OCI-LY1 (cell line): ENCODE measurements around the gene ZNF536.

Source experiments
- H2AFZ ChIP-seq: fragments of 200-600 bp; sonication (generic), shearing (Covaris generic); 2 replicates; pipeline ENCODE4 v1.6.0; 2014; ENCODE audit warnings: antibody characterized with exemption, mild to moderate bottlenecking, low read length
- H3F3A ChIP-seq: fragments of 200-600 bp; sonication (generic), shearing (Covaris generic); 2 replicates; pipeline ENCODE4 v1.6.0; 2014; ENCODE audit warnings: mild to moderate bottlenecking, antibody characterized with exemption, low read length, moderate library complexity; ENCODE audit not compliant: insufficient read depth
- H3K27ac ChIP-seq: fragments of 200-600 bp; sonication (generic); 2 replicates; pipeline ENCODE4 v1.5.1; 2014; ENCODE audit warnings: low read length, mixed run types, mild to moderate bottlenecking, low read depth; ENCODE audit not compliant: poor library complexity, severe bottlenecking
- H3K27me3 ChIP-seq: fragments of 200-600 bp; sonication (generic); 2 replicates; pipeline ENCODE4 v1.6.0; 2014; ENCODE audit warnings: antibody characterized with exemption, mild to moderate bottlenecking, low read length, moderate library complexity; ENCODE audit not compliant: insufficient read depth
- H3K36me3 ChIP-seq: fragments of 200-600 bp; sonication (generic); 2 replicates; pipeline ENCODE4 v1.6.1; 2014; ENCODE audit warnings: mild to moderate bottlenecking, antibody characterized with exemption, low read length, moderate library complexity, mixed read lengths; ENCODE audit not compliant: insufficient read depth
- H3K4me1 ChIP-seq: fragments of 200-600 bp; sonication (generic); 2 replicates; pipeline ENCODE4 v1.5.1; 2014; ENCODE audit warnings: mild to moderate bottlenecking, low read length, moderate library complexity; ENCODE audit not compliant: insufficient read depth, severe bottlenecking
- H3K4me2 ChIP-seq: fragments of 200-600 bp; sonication (generic), shearing (Covaris generic); 2 replicates; pipeline ENCODE4 v1.6.1; 2014; ENCODE audit warnings: low read length
- H3K4me3 ChIP-seq: fragments of 200-600 bp; sonication (generic); 2 replicates; pipeline ENCODE4 v1.5.1; 2014; ENCODE audit warnings: low read length, low read depth, mild to moderate bottlenecking, mixed read lengths; ENCODE audit not compliant: poor library complexity, severe bottlenecking
- H3K79me2 ChIP-seq: fragments of 200-600 bp; shearing (Covaris generic); 2 replicates; pipeline ENCODE4 v1.6.1; 2016; ENCODE audit warnings: mixed run types, low read length, mixed read lengths; ENCODE audit not compliant: insufficient read depth
- H3K9ac ChIP-seq: fragments of 200-600 bp; sonication (generic), shearing (Covaris generic); 2 replicates; pipeline ENCODE4 v1.6.1; 2014; ENCODE audit warnings: mild to moderate bottlenecking, low read length, mixed read lengths
- H3K9me2 ChIP-seq: fragments of 200-600 bp; sonication (generic), shearing (Covaris generic); 2 replicates; pipeline ENCODE4 v1.6.1; 2014; ENCODE audit warnings: low read depth, mild to moderate bottlenecking, low read length, mixed read lengths
- H3K9me3 ChIP-seq: fragments of 200-600 bp; shearing (Covaris generic); 2 replicates; pipeline ENCODE4 v1.6.1; 2014; ENCODE audit warnings: low read length, mixed read lengths
- H4K20me1 ChIP-seq: fragments of 200-600 bp; sonication (generic), shearing (Covaris generic); 2 replicates; pipeline ENCODE4 v1.6.0; 2016; ENCODE audit warnings: mild to moderate bottlenecking, low read length; ENCODE audit not compliant: insufficient read depth
- CTCF ChIP-seq: fragments of 200-600 bp; sonication (generic), shearing (Covaris generic); IDR thresholded peaks from 2 replicates; pipeline ENCODE4 v1.5.1; 2017; ENCODE audit warnings: mild to moderate bottlenecking, antibody characterized with exemption, low read length, moderate library complexity, mixed read lengths
- EZH2 ChIP-seq: fragments of 200-600 bp; sonication (generic), shearing (Covaris generic); IDR thresholded peaks from 2 replicates; pipeline ENCODE4 v1.8.0; 2017; ENCODE audit warnings: borderline replicate concordance, mixed run types, mild to moderate bottlenecking, antibody characterized with exemption, low read length, moderate library complexity, mixed read lengths

The ZNF536 gene

GRCh38 chr19:30371960-30372824 lies at the start of gene ZNF536:
TSS of gene ZNF536 (plus strand) at chr19:30372384. CDS start at chr19:30443563, 71,179 bp downstream.
- H3K27ac ChIP-seq, result no peak within 1 kb of the TSS
- no peak within 1 kb of the TSS for H2AFZ ChIP-seq
- H3F3A ChIP-seq, result no peaks in the 10 kb centered on the region
- H3K4me3 ChIP-seq, result no peak within 1 kb of the TSS
- no peaks in the 10 kb centered on the region for H4K20me1 ChIP-seq
- H3K4me2 ChIP-seq, result no peak within 1 kb of the TSS
- H3K9me3 ChIP-seq, result no peaks in the 10 kb centered on the region
- H3K9me2 ChIP-seq, result no peaks in the 10 kb centered on the region
- H3K36me3 ChIP-seq, result no peaks in the 10 kb centered on the region
- H3K9ac ChIP-seq, result no peak within 1 kb of the TSS
- no peak for TF ChIP-seq EZH2
- TF ChIP-seq CTCF, result no peak
- H3K4me1 ChIP-seq, result no peaks in the 10 kb centered on the region
- no peaks in the 10 kb centered on the region for H3K79me2 ChIP-seq
- H3K27me3 ChIP-seq, result no peaks in the 10 kb centered on the region

- H3K27ac ChIP-seq, result no peak overlapping the region
- no peak overlapping the region for H3K4me3 ChIP-seq
- no peak overlapping the region for H2AFZ ChIP-seq
- H3K9me3 ChIP-seq, result no peaks in the 10 kb centered on the region
- H3K4me2 ChIP-seq, result no peak overlapping the region
- no peaks in the 10 kb centered on the region for H3K4me1 ChIP-seq
- no peaks in the 10 kb centered on the region for H3K79me2 ChIP-seq
- no peaks in the 10 kb centered on the region for H4K20me1 ChIP-seq
- no peaks in the 10 kb centered on the region for H3K36me3 ChIP-seq
- H3F3A ChIP-seq, result no peaks in the 10 kb centered on the region
- H3K9me2 ChIP-seq, result no peaks in the 10 kb centered on the region
- TF ChIP-seq CTCF (no peak), EZH2 (no peak)
- no peak overlapping the region for H3K9ac ChIP-seq
- no peaks in the 10 kb centered on the region for H3K27me3 ChIP-seq
These were observed 49.4 kb upstream of the ZNF536 start for GRCh38 chr19:30322641-30323320.

- Histone ChIP-seq H4K20me1 (no peaks in the 10 kb centered on the region), H3K4me3 (no peak overlapping the region), H3K79me2 (no peaks in the 10 kb centered on the region)
These were observed 48.3 kb upstream of the ZNF536 start for GRCh38 chr19:30323904-30324303.

More at GRCh38 chr19:30323904-30324303, 48.3 kb upstream of the ZNF536 start:
- H3K9me2 ChIP-seq, result no peaks in the 10 kb centered on the region
- no peaks in the 10 kb centered on the region for H3K4me1 ChIP-seq
- no peaks in the 10 kb centered on the region for H3K36me3 ChIP-seq
- no peak overlapping the region for H3K27ac ChIP-seq
- no peak overlapping the region for H3K9ac ChIP-seq
- TF ChIP-seq EZH2 (no peak), CTCF (no peak)
- H3F3A ChIP-seq, result no peaks in the 10 kb centered on the region
- H3K4me2 ChIP-seq, result no peak overlapping the region
- H2AFZ ChIP-seq, result no peak overlapping the region
- no peaks in the 10 kb centered on the region for H3K27me3 ChIP-seq
- no peaks in the 10 kb centered on the region for H3K9me3 ChIP-seq
